Type B pancreatic cell (in vitro differentiated cells): ENCODE results near the gene TSHZ1. TPM values are rescaled to one million over a fixed set of nuclear protein-coding genes. Genes with fewer than 3 reads are reported as not detected.

Source experiments
- DNase-seq: peaks from one replicate; pipeline ENCODE4 v3.0.0; 2021; ENCODE audit warnings: mixed read lengths; ENCODE audit not compliant: unreplicated experiment; ENCODE audit errors: extremely low spot score
- H3K27ac Mint-ChIP-seq: 2 replicates; pipeline ENCODE4 v1.8.0; 2021; ENCODE audit warnings: mild to moderate bottlenecking, mixed read lengths
- H3K27me3 Mint-ChIP-seq: 2 replicates; pipeline ENCODE4 v1.8.0; 2021; ENCODE audit warnings: mixed read lengths
- H3K36me3 Mint-ChIP-seq: 2 replicates; pipeline ENCODE4 v1.8.0; 2021; ENCODE audit warnings: mixed read lengths
- H3K4me1 Mint-ChIP-seq: one replicate; pipeline ENCODE4 v1.8.0; 2021; ENCODE audit warnings: mixed read lengths; ENCODE audit not compliant: unreplicated experiment
- H3K4me3 Mint-ChIP-seq: 2 replicates; pipeline ENCODE4 v1.8.0; 2021; ENCODE audit warnings: mild to moderate bottlenecking, mixed read lengths
- H3K9me3 Mint-ChIP-seq: 2 replicates; pipeline ENCODE4 v1.8.0; 2021; ENCODE audit warnings: mixed read lengths
- total RNA-seq: library from RNA; stranded (reverse); gene quantifications from 2 replicates; pipeline ENCODE4 v1.2.1, GENCODE V29; 2021; ENCODE audit warnings: low replicate concordance
- TF ChIP-seq, protein P1 (sequence below): fragments of 200-600 bp; sonication (generic); conservative IDR thresholded peaks from 2 replicates; pipeline ENCODE4 v1.5.0; 2021; ENCODE audit warnings: antibody characterized with exemption, mild to moderate bottlenecking

TSHZ1 gene
- total RNA-seq, 1 donor from 2014 or later = 79.9 TPM

DNA sequence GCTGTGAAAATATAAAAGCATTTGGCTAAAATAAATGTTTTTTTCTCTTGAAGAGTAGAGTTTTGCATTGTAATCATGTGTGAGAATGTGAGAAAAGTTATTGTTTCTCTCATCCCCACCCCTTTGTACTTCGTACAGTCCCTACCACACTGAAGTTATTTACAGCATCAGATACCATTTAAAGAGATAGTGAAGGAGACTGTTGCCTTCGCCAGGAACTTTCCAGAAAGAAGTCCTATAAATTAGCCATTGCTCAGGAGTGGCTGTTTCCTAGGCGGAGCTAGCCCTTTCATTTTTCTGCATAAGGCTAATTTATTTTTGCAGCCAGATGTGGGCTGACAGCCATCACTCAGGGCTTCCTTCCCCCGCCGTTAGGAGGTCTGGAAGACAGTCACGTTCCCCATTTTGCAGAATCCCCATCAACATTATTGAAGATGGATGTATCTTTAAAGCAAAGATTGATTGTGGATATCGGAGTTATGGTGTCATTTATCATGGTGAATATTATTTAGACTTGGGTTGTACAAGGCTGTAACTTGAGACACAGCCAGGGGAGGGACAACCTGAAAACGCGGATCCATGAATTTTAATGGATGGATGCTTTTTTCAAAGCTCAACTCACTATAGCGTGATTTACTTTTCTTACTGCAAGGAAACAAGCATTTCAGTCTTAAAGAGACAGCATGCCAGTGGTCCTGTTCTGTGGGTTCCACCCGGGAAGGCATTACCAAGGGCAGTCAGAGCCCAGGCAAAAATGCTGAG lies 17.1 kb downstream of the TSHZ1 start:
- peak overlapping the region; percentile 83 for H3K27ac Mint-ChIP-seq
- peaks cover 12% of the 10 kb centered on the region for H3K36me3 Mint-ChIP-seq
- TF ChIP-seq, protein P1, sequence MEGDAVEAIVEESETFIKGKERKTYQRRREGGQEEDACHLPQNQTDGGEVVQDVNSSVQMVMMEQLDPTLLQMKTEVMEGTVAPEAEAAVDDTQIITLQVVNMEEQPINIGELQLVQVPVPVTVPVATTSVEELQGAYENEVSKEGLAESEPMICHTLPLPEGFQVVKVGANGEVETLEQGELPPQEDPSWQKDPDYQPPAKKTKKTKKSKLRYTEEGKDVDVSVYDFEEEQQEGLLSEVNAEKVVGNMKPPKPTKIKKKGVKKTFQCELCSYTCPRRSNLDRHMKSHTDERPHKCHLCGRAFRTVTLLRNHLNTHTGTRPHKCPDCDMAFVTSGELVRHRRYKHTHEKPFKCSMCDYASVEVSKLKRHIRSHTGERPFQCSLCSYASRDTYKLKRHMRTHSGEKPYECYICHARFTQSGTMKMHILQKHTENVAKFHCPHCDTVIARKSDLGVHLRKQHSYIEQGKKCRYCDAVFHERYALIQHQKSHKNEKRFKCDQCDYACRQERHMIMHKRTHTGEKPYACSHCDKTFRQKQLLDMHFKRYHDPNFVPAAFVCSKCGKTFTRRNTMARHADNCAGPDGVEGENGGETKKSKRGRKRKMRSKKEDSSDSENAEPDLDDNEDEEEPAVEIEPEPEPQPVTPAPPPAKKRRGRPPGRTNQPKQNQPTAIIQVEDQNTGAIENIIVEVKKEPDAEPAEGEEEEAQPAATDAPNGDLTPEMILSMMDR = no peak
- H3K4me1 Mint-ChIP-seq = peaks cover 77% of the 10 kb centered on the region
- H3K9me3 Mint-ChIP-seq = peaks cover 6% of the 10 kb centered on the region
- peaks cover 4% of the 10 kb centered on the region for H3K27me3 Mint-ChIP-seq
- H3K4me3 Mint-ChIP-seq = peak overlapping the region; percentile 85
- no peak for DNase-seq

DNA sequence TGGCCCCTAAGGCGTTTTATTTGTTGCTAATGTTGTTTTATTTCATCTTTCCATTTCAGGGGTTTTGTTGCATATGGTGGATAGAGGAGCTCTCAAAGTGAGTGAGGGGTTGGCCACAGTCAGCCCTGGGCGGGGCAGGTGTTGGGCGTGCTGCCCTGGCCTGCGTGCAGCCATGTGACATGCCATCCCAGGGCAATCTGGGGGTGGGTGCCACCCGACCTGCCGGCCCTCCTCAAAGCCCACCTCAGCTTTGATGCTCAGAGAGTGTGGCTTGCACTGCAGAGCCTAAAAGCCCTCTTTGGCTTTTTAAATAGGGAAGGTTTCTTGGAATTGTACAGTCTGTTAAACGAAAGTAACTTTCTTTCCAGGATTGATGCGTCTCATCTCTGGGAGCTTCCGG lies 18.4 kb downstream of the TSHZ1 start:
- Mint-ChIP-seq H3K27ac (no peak overlapping the region), H3K4me1 (peaks cover 77% of the 10 kb centered on the region), H3K9me3 (peaks cover 6% of the 10 kb centered on the region), H3K27me3 (peaks cover 4% of the 10 kb centered on the region), H3K36me3 (peaks cover 12% of the 10 kb centered on the region), H3K4me3 (no peak overlapping the region)
- no peak for DNase-seq
- TF ChIP-seq, protein P1 = no peak

DNA sequence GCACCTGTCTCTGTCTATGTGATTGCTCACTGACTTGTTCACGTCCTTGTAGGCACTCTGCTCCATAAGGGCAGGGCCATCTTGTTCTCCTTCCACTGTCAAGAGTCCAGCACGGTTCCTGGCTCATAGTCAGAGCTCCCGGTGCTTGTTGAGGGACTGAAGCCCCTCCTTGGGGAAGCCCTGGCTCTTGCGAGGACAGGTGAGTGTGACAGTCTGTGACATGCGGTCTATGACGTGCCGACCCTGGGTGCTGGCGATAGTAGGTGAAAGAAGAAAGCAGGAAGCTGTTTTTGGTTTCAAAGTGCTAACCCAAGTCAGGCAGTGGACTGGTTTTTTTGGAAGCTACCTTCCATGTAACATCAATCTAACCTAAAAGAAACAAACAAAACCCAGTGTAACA lies 18.8 kb downstream of the TSHZ1 start:
- no peak for DNase-seq
- H3K27me3 Mint-ChIP-seq = peaks cover 7% of the 10 kb centered on the region
- TF ChIP-seq, protein P1 = no peak
- no peak overlapping the region for H3K4me3 Mint-ChIP-seq
- H3K9me3 Mint-ChIP-seq = peaks cover 6% of the 10 kb centered on the region
- H3K36me3 Mint-ChIP-seq = peaks cover 12% of the 10 kb centered on the region
- peaks cover 76% of the 10 kb centered on the region for H3K4me1 Mint-ChIP-seq
- H3K27ac Mint-ChIP-seq = no peak overlapping the region

GRCh38 chr18:75230163-75231052 lies 19.8 kb downstream of the TSHZ1 start:
- Mint-ChIP-seq H3K4me1 (peaks cover 72% of the 10 kb centered on the region), H3K4me3 (no peak overlapping the region), H3K27ac (peak overlapping the region; percentile 65), H3K36me3 (peaks cover 16% of the 10 kb centered on the region), H3K27me3 (peaks cover 10% of the 10 kb centered on the region), H3K9me3 (peaks cover 6% of the 10 kb centered on the region)
- TF ChIP-seq, protein P1 = no peak
- DNase-seq = no peak

DNA sequence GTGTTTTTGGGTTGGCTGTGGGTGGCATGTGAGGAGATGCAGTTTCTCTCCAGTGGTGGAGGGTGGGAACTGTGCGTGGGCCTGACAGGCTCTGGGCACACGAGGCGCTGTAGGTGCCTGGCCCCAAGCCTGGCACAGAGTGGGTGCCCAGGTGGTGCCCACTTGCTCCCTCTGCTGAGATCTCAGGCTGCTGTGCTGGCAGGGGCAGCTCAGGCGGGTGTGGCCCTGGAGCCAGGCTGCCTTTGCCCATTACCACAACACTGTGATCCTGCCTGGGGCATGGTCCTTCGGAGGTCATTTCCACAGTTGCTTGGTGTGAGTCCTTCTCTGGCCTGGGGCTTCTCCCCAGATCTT lies 20.4 kb downstream of the TSHZ1 start:
- Mint-ChIP-seq H3K4me3 (no peak overlapping the region), H3K9me3 (peaks cover 6% of the 10 kb centered on the region), H3K36me3 (peaks cover 23% of the 10 kb centered on the region), H3K4me1 (peaks cover 70% of the 10 kb centered on the region), H3K27me3 (peaks cover 13% of the 10 kb centered on the region), H3K27ac (no peak overlapping the region)
- no peak for DNase-seq
- TF ChIP-seq, protein P1 = no peak
